Loucy (cell line): Measurements from ENCODE around the gene AMPD2.

Experiments used
- H2AFZ ChIP-seq: fragments of 200-600 bp; sonication (generic); 2 replicates; pipeline ENCODE4 v1.6.0; 2016; ENCODE audit warnings: antibody characterized with exemption, mild to moderate bottlenecking, low read length, moderate library complexity
- H3F3A ChIP-seq: fragments of 200-600 bp; 2 replicates; pipeline ENCODE4 v1.6.0; 2016; ENCODE audit warnings: antibody characterized with exemption, low read depth, mild to moderate bottlenecking
- H3K27me3 ChIP-seq: fragments of 200-600 bp; sonication (generic); 2 replicates; pipeline ENCODE4 v1.6.1; 2014; ENCODE audit warnings: low read length, mild to moderate bottlenecking; ENCODE audit not compliant: insufficient read depth, poor library complexity, severe bottlenecking
- H3K36me3 ChIP-seq: fragments of 200-600 bp; sonication (generic); 2 replicates; pipeline ENCODE4 v1.6.1; 2016; ENCODE audit warnings: low read length; ENCODE audit not compliant: insufficient read depth
- H3K4me1 ChIP-seq: fragments of 200-600 bp; sonication (generic); 2 replicates; pipeline ENCODE4 v1.5.1; 2014; ENCODE audit warnings: low read length, mild to moderate bottlenecking; ENCODE audit not compliant: insufficient read depth, poor library complexity, severe bottlenecking
- H3K4me2 ChIP-seq: fragments of 200-600 bp; sonication (generic); 2 replicates; pipeline ENCODE4 v1.6.0; 2014; ENCODE audit warnings: antibody characterized with exemption, low read length, low read depth, mild to moderate bottlenecking; ENCODE audit not compliant: poor library complexity, severe bottlenecking
- H3K4me3 ChIP-seq: fragments of 200-600 bp; sonication (generic); 2 replicates; pipeline ENCODE4 v1.5.1; 2014; ENCODE audit warnings: low read length, mild to moderate bottlenecking, mixed read lengths; ENCODE audit not compliant: poor library complexity, severe bottlenecking
- H3K79me2 ChIP-seq: fragments of 200-600 bp; sonication (generic); 2 replicates; pipeline ENCODE4 v1.6.1; 2014; ENCODE audit warnings: low read length; ENCODE audit not compliant: insufficient read depth
- H3K9ac ChIP-seq: fragments of 200-600 bp; sonication (generic); 2 replicates; pipeline ENCODE4 v1.6.0; 2014; ENCODE audit warnings: mild to moderate bottlenecking, low read depth, low read length, moderate library complexity; ENCODE audit not compliant: poor library complexity, severe bottlenecking
- H3K9me2 ChIP-seq: fragments of 200-600 bp; sonication (generic); replicated peaks from 2 replicates; pipeline ENCODE4 v1.6.1; 2016; ENCODE audit warnings: low read depth, low read length, mixed read lengths
- H3K9me3 ChIP-seq: fragments of 200-600 bp; sonication (generic); 2 replicates; pipeline ENCODE4 v1.6.1; 2014; ENCODE audit warnings: mild to moderate bottlenecking, antibody characterized with exemption, low read length, low read depth; ENCODE audit not compliant: insufficient read depth
- H4K20me1 ChIP-seq: fragments of 200-600 bp; sonication (generic); 2 replicates; pipeline ENCODE4 v1.6.0; 2014; ENCODE audit warnings: antibody characterized with exemption, low read length, mild to moderate bottlenecking; ENCODE audit not compliant: insufficient read depth, poor library complexity, severe bottlenecking
- EZH2phosphoT487 ChIP-seq: fragments of 200-600 bp; IDR thresholded peaks from 2 replicates; pipeline ENCODE4 v1.6.1; 2018; ENCODE audit warnings: antibody characterized with exemption, mild to moderate bottlenecking, moderate library complexity, borderline replicate concordance
- TF ChIP-seq, protein P1 (sequence below): fragments of 200-600 bp; sonication (generic); conservative IDR thresholded peaks from 2 replicates; pipeline ENCODE4 v1.5.1; 2014; ENCODE audit warnings: mild to moderate bottlenecking, antibody characterized with exemption, low read length

AMPD2 gene

GRCh38 chr1:109653306-109653705, 33.7 kb downstream of the AMPD2 start:
- Histone ChIP-seq H3K36me3 (no peaks in the 10 kb centered on the region), H3K27me3 (no peaks in the 10 kb centered on the region), H3K4me3 (no peak overlapping the region), H2AFZ (no peak overlapping the region), H4K20me1 (no peaks in the 10 kb centered on the region), H3K9ac (no peak overlapping the region), H3F3A (no peaks in the 10 kb centered on the region), H3K4me1 (peaks cover 3% of the 10 kb centered on the region), H3K9me3 (no peaks in the 10 kb centered on the region), H3K4me2 (no peak overlapping the region), H3K79me2 (no peaks in the 10 kb centered on the region), H3K9me2 (no peaks in the 10 kb centered on the region)
- TF ChIP-seq, protein P1, sequence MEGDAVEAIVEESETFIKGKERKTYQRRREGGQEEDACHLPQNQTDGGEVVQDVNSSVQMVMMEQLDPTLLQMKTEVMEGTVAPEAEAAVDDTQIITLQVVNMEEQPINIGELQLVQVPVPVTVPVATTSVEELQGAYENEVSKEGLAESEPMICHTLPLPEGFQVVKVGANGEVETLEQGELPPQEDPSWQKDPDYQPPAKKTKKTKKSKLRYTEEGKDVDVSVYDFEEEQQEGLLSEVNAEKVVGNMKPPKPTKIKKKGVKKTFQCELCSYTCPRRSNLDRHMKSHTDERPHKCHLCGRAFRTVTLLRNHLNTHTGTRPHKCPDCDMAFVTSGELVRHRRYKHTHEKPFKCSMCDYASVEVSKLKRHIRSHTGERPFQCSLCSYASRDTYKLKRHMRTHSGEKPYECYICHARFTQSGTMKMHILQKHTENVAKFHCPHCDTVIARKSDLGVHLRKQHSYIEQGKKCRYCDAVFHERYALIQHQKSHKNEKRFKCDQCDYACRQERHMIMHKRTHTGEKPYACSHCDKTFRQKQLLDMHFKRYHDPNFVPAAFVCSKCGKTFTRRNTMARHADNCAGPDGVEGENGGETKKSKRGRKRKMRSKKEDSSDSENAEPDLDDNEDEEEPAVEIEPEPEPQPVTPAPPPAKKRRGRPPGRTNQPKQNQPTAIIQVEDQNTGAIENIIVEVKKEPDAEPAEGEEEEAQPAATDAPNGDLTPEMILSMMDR: no peak
- no peak for TF ChIP-seq EZH2phosphoT487

GRCh38 chr1:109654519-109654918, 34.9 kb downstream of the AMPD2 start:
- H3F3A ChIP-seq: no peaks in the 10 kb centered on the region
- H3K9me2 ChIP-seq: no peaks in the 10 kb centered on the region
- no peak overlapping the region for H3K4me3 ChIP-seq
- no peak overlapping the region for H3K9ac ChIP-seq
- H4K20me1 ChIP-seq: no peaks in the 10 kb centered on the region
- H3K4me1 ChIP-seq: peaks cover 1% of the 10 kb centered on the region
- H2AFZ ChIP-seq: no peak overlapping the region
- no peak for TF ChIP-seq EZH2phosphoT487
- TF ChIP-seq, protein P1: no peak
- no peaks in the 10 kb centered on the region for H3K27me3 ChIP-seq
- H3K9me3 ChIP-seq: no peaks in the 10 kb centered on the region
- no peak overlapping the region for H3K4me2 ChIP-seq
- H3K79me2 ChIP-seq: no peaks in the 10 kb centered on the region
- H3K36me3 ChIP-seq: no peaks in the 10 kb centered on the region

GRCh38 chr1:109655615-109656519, 36.2 kb downstream of the AMPD2 start, which contains the start of gene GSTM4:
Gene GSTM4 (plus strand): TSS chr1:109656099. CDS start chr1:109656390, 291 bp downstream.
- peak within 1 kb of the TSS; percentile 77 for H3K4me2 ChIP-seq
- no peaks in the 10 kb centered on the region for H3K79me2 ChIP-seq

More at GRCh38 chr1:109655615-109656519, 36.2 kb downstream of the AMPD2 start, which contains the start of gene GSTM4:
- H4K20me1 ChIP-seq: no peaks in the 10 kb centered on the region
- H3K36me3 ChIP-seq: no peaks in the 10 kb centered on the region
- peaks cover under 1% of the 10 kb centered on the region for H3K4me1 ChIP-seq
- H3K4me3 ChIP-seq: peak within 1 kb of the TSS; percentile 84
- H3K27me3 ChIP-seq: no peaks in the 10 kb centered on the region
- H3K9me2 ChIP-seq: no peaks in the 10 kb centered on the region
- H3F3A ChIP-seq: no peaks in the 10 kb centered on the region
- H3K9ac ChIP-seq: peak within 1 kb of the TSS; percentile 76
- H2AFZ ChIP-seq: peak within 1 kb of the TSS; percentile 89
- TF ChIP-seq, protein P1: no peak
- TF ChIP-seq EZH2phosphoT487: no peak
- no peaks in the 10 kb centered on the region for H3K9me3 ChIP-seq
